ENCODE data around the gene CNOT1. TPM values are rescaled to one million over a fixed set of nuclear protein-coding genes. Genes with fewer than 3 reads are reported as not detected.

CNOT1 gene
- total RNA-seq, 1 experiment from 2014 or later, result 219 TPM

GRCh38 chr16:58506241-58507194 is 123.1 kb downstream of the CNOT1 start:
- Mint-ChIP-seq H3K9me3 (ENCODE audit: unreplicated experiment) (no peaks in the 10 kb centered on the region), H3K36me3 (ENCODE audit: insufficient read depth, unreplicated experiment) (peaks cover 4% of the 10 kb centered on the region), H3K4me3 (ENCODE audit: unreplicated experiment) (no peak overlapping the region), H3K4me1 (ENCODE audit: insufficient read depth, unreplicated experiment) (no peaks in the 10 kb centered on the region), H3K27me3 (ENCODE audit: insufficient read depth, unreplicated experiment) (no peaks in the 10 kb centered on the region), H3K27ac (ENCODE audit: low read depth, unreplicated experiment) (no peak overlapping the region)
- TF ChIP-seq CTCF (IDR thresholded peaks at IDR 0.05; ENCODE audit: unreplicated experiment), result no peak
- DNase-seq (ENCODE audit: unreplicated experiment), result no peak
- ChIA-PET CTCF (interaction anchor here (0.6 to 1.2 kb wide), 2 partner anchors 11 to 139 kb away, joined by 3 to 4 read pairs; no protein-coding TSS in a partner anchor), POLR2A (interaction anchor here (0.6 to 1.0 kb wide), 2 partner anchors 25 to 81 kb away, joined by 3 to 4 read pairs; no protein-coding TSS in a partner anchor)
- no TSS peak for BruUV-seq (replicated peaks)
- intact Hi-C loops (cut with micrococcal nuclease), result no loop called here

GRCh38 chr16:58503863-58504688 is 125.5 kb downstream of the CNOT1 start:
- intact Hi-C loops (cut with micrococcal nuclease), result no loop called here
- BruUV-seq (replicated peaks), result no TSS peak
- TF ChIP-seq CTCF (IDR thresholded peaks at IDR 0.05; ENCODE audit: unreplicated experiment), result no peak

DNA sequence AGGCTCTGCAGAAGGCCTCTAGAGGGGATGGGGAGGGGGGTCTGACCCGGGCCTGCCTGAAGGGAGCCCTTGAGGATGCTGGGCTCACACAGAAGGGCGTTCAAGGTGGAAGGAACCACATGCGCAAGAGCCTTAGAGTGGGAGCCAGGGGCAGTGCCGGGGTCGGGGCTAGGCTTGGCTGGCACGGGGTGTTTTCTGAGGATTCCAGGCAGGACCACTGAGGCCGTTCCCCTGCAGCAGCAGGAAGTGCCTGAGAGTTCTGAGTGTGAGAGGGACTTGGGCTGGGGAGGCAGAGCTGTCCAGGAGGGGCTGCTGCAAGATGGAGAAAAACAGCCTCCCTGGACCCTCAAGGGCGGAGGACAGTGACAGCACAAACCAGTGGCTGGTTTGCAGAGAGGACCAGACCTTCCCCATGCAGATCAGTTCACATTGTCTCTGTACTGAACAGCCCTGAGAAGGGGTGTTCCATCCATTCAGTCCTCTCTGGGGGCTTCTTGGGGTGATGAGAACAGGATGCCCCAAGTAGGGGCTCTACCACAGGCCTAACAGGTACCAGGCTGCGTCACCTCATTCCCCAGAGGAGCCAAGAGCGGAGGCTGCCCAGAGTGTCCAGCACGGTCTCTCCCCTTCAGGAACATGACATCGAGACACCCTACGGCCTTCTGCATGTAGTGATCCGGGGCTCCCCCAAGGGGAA is 126.3 kb downstream of the CNOT1 start:
- intact Hi-C loops (cut with micrococcal nuclease), result no loop called here
- no peak overlapping the region for H3K27ac Mint-ChIP-seq (ENCODE audit: low read depth, unreplicated experiment)

More at GRCh38 chr16:58503863-58504688, 125.5 kb downstream of the CNOT1 start:
- Mint-ChIP-seq H3K4me1 (ENCODE audit: insufficient read depth, unreplicated experiment) (no peaks in the 10 kb centered on the region), H3K9me3 (ENCODE audit: unreplicated experiment) (no peaks in the 10 kb centered on the region), H3K27me3 (ENCODE audit: insufficient read depth, unreplicated experiment) (no peaks in the 10 kb centered on the region), H3K4me3 (ENCODE audit: unreplicated experiment) (no peak overlapping the region), H3K36me3 (ENCODE audit: insufficient read depth, unreplicated experiment) (no peaks in the 10 kb centered on the region), H3K27ac (ENCODE audit: low read depth, unreplicated experiment) (no peak overlapping the region)
- no peak for DNase-seq (ENCODE audit: unreplicated experiment)
- ChIA-PET POLR2A (no interaction called here), CTCF (no interaction called here)

More for the DNA sequence above, 126.3 kb downstream of the CNOT1 start:
- H3K4me1 Mint-ChIP-seq (ENCODE audit: insufficient read depth, unreplicated experiment), result no peaks in the 10 kb centered on the region
- H3K27me3 Mint-ChIP-seq (ENCODE audit: insufficient read depth, unreplicated experiment), result no peaks in the 10 kb centered on the region
- TF ChIP-seq CTCF (IDR thresholded peaks at IDR 0.05; ENCODE audit: unreplicated experiment), result no peak
- POLR2A ChIA-PET, result no interaction called here
- BruUV-seq (replicated peaks), result no TSS peak
- H3K4me3 Mint-ChIP-seq (ENCODE audit: unreplicated experiment), result no peak overlapping the region
- no peaks in the 10 kb centered on the region for H3K9me3 Mint-ChIP-seq (ENCODE audit: unreplicated experiment)
- H3K36me3 Mint-ChIP-seq (ENCODE audit: insufficient read depth, unreplicated experiment), result no peaks in the 10 kb centered on the region
- DNase-seq (ENCODE audit: unreplicated experiment), result no peak
- CTCF ChIA-PET, result interaction anchor here (1.2 kb wide), 1 partner anchor 9 kb away, joined by 4 read pairs; no protein-coding TSS in a partner anchor

Data from MCF 10A (cell line).